Urinary bladder (tissue), 4 donors: ENCODE data around the gene CARD6. TPM values are rescaled to one million over a fixed set of nuclear protein-coding genes. Genes with fewer than 3 reads are reported as not detected.
A peak's percentile ranks its signal among the peaks of the same experiment; 100 is the strongest.
"Not testable (repeated sequence)": the region's sequence is repeated elsewhere in the genome, so short reads cannot be mapped to it uniquely, and the experiment has no call there.

Experiments
- DNase-seq: peaks from one replicate; pipeline ENCODE4 v3.0.0-alpha.2; 2015; ENCODE audit errors: extremely low spot score
- H3K27ac ChIP-seq: one replicate; pipeline ENCODE4 v1.5.1; 2013; ENCODE audit warnings: low read depth, mild to moderate bottlenecking, moderate library complexity
- H3K36me3 ChIP-seq: one replicate; pipeline ENCODE4 v1.6.1; 2013; ENCODE audit warnings: mild to moderate bottlenecking, moderate library complexity; ENCODE audit not compliant: insufficient read depth
- H3K4me1 ChIP-seq: one replicate; pipeline ENCODE4 v1.6.1; 2013; ENCODE audit warnings: mild to moderate bottlenecking, moderate library complexity; ENCODE audit not compliant: insufficient read depth
- H3K4me3 ChIP-seq: one replicate; pipeline ENCODE4 v1.5.1; 2013; ENCODE audit warnings: low read depth, low read length
- WGBS: extraction: QIAGEN DNeasy Blood & Tissue Kit; methylation state at CpG from one replicate; pipeline ENCODE4 v1.1.7; 2013; 5-methylcytosine and 5-hydroxymethylcytosine counted together
- polyA plus RNA-seq: library from polyadenylated mRNA; stranded (reverse); fragments of 200-250 nt; gene quantifications from one replicate; pipeline ENCODE4 v1.2.3, GENCODE V29; 2013
- total RNA-seq: library from RNA; depleted of rRNA; stranded (reverse); fragments of >200 nt; gene quantifications from one replicate; pipeline ENCODE4 v1.2.3, GENCODE V29; 2014
- donor health status: healthy with polysubstance abuse.
- donor health status: healthy.

Gene CARD6
- total and polyA plus RNA-seq, 2 donors: 5.9 to 6.0 TPM

DNA sequence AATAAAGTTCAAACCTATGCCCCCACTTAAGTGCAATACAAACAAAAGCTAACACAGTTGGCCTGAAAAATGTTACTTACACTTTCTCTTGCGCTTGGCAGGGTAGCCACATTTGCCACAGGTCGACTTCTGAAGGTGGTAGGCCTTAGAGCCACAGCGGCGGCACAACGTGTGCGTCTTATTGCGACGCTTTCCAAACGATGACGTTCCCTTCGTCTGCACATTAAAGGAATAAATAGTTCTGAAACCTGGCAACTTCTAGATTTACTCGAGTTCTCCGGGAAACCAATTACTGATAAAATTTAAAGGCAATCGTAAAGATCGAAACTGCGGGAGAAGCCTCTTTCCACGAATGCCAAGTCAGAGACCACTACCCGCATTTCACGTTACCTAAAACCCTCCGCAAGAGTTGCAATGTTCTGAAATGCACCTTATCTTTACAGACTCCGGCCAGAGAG, 6.7 kb upstream of the CARD6 start:
- H3K36me3 ChIP-seq: peaks cover 10% of the 10 kb centered on the region
- H3K27ac ChIP-seq: peak overlapping the region; percentile 96
- H3K4me1 ChIP-seq: no peaks in the 10 kb centered on the region
- peak overlapping the region; percentile 50 for H3K4me3 ChIP-seq
- DNase-seq: no peak
- WGBS: 1% methylated on average over 21 of the region's 21 CpGs

DNA sequence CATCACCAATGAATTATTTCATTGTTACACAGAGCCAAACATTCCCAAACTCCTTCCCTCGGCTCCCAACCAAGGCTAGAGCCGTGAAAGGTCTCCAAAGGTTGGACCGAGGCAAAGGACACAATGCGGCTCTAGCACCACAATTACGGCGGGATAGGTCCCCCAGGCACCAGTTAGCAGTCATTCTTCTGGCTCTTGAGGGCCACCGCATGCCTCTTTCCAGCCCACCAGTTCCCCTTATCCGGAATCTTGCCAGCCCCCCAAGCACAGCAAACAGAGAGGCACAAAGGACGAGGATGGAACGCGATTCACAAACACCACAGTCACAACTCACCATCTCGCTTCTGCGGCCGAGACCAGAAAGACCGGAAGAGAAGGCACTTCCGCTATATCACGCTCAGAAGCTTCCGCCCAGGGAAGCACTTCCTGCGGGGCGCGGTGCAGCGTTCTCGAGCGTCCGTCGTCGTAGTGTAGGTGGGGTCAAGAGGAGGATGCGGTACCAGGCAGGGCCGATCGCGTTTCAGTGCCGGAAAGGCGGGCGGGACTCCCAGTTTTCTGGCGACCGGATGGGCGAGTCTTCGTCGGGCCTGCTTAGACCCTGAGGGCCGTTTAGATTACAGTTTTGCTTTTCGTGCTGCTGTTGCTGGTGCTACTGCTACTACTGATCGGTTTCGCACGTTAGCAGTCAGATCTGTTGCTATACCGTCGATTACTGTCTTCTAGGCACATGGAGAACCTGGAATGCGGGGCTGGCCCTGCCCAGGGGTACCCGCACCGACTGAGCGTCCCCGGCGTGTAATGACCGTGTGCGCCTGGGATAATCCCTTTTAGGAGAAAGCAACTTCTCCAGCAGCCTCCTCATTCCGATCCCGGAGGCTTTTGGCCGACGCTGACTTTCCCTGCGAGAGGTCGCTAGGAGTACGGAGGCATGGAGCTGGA, 6.0 kb upstream of the CARD6 start, which contains the start of gene RPL37:
Gene RPL37, minus strand, starts transcription at position 374 of the 939 bp plus-strand sequence. Its CDS starts 37 bp downstream, at position 337.
- Histone ChIP-seq H3K27ac (peak within 1 kb of the TSS; percentile 96), H3K36me3 (peaks cover 10% of the 10 kb centered on the region), H3K4me1 (no peaks in the 10 kb centered on the region), H3K4me3 (peak within 1 kb of the TSS; percentile 50)
- peak; percentile 94 for DNase-seq
- 1% methylated on average over 61 of the region's 61 CpGs for WGBS

GRCh38 chr5:40838086-40838485, 3.1 kb upstream of the CARD6 start:
- DNase-seq: no peak
- WGBS: 91% methylated on average over 6 of the region's 6 CpGs
- no peaks in the 10 kb centered on the region for H3K4me1 ChIP-seq
- H3K4me3 ChIP-seq: no peak overlapping the region
- H3K36me3 ChIP-seq: no peaks in the 10 kb centered on the region
- H3K27ac ChIP-seq: no peak overlapping the region

DNA sequence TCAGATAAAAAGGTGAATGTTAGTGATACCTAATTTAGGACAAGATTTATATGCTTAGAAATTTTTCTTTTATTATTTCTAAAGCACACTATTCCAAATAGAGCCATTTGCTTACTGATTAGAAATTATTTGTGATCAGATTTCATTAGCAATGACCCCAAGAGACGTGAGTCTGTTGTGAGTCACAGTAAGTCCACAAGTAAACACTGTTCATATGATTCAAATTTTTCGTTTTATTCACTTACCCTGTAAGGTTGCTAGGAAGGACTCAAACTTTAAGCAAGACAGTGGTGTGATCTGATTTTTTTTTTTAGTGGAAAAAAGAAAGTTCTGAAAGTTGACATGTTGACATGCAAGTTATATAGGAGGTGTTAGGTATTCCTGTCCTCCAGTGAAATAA, 1.2 kb downstream of the CARD6 start:
- H3K4me3 ChIP-seq: no peak overlapping the region
- H3K27ac ChIP-seq: no peak overlapping the region
- H3K4me1 ChIP-seq: no peaks in the 10 kb centered on the region
- H3K36me3 ChIP-seq: no peaks in the 10 kb centered on the region
- 33% methylated on average over 2 of the region's 2 CpGs for WGBS
- no peak for DNase-seq

DNA sequence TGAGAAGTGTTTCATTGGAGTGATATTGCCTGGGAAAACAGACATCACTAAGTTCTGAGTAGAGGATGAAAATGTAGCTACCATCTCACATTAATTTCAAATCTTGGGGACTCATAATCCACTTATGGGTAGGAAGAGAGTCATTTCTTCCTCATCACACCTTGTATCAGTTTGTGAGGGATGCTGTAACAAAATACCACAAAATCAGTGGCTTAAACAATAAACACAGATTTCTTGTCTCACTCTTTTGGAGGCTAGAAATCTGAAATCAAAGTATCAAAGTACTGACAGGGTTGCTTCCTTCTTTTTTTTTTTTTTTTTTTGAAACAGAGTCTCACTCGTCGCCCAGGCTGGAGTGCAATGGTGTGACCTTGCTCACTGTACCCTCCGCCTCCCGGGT, 3.4 kb downstream of the CARD6 start:
- WGBS: 92% methylated on average over 4 of the region's 4 CpGs
- H3K27ac ChIP-seq: no peak overlapping the region
- DNase-seq: no peak

DNA sequence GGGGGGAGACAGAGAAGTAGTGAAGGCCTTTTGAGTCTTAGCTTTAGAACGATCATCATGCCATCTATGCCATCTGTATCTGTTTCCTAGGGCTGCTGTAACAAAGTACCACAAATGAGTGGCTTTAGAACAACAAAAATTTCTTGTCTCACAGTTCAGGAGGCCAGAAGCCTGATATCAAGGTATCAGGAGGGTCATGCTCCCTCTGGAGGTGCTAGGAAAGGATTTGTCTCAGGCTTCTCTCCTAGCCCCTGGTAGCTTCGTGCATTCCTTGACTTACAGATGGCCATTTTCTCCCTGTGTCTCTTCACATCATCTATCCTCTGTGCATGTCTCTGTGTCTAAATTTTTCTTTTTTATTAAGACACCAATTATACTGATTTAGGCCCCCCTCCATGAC, 5.2 kb downstream of the CARD6 start:
- no peak overlapping the region for H3K27ac ChIP-seq
- H3K4me1 ChIP-seq: no peaks in the 10 kb centered on the region
- no peak for DNase-seq
- H3K36me3 ChIP-seq: no peaks in the 10 kb centered on the region
- no peak overlapping the region for H3K4me3 ChIP-seq
- 86% methylated on average over 2 of the region's 2 CpGs for WGBS

More for the DNA sequence above, 3.4 kb downstream of the CARD6 start:
- H3K36me3 ChIP-seq: no peaks in the 10 kb centered on the region
- H3K4me1 ChIP-seq: no peaks in the 10 kb centered on the region
- no peak overlapping the region for H3K4me3 ChIP-seq

- DNase-seq: no peak
- WGBS: 88% methylated on average over 1 of the region's 1 CpG
- no peaks in the 10 kb centered on the region for H3K36me3 ChIP-seq
- H3K4me3 ChIP-seq: no peak overlapping the region
- no peak overlapping the region for H3K27ac ChIP-seq
- H3K4me1 ChIP-seq: no peaks in the 10 kb centered on the region
Measured at GRCh38 chr5:40847525-40847924, 6.4 kb downstream of the CARD6 start.

GRCh38 chr5:40853632-40854192, 12.5 kb downstream of the CARD6 start:
- H3K27ac ChIP-seq: no peak overlapping the region
- DNase-seq: no peak
- peaks cover 2% of the 10 kb centered on the region for H3K36me3 ChIP-seq
- no peak overlapping the region for H3K4me3 ChIP-seq
- H3K4me1 ChIP-seq: no peaks in the 10 kb centered on the region
- WGBS: 71% methylated on average over 4 of the region's 4 CpGs

DNA sequence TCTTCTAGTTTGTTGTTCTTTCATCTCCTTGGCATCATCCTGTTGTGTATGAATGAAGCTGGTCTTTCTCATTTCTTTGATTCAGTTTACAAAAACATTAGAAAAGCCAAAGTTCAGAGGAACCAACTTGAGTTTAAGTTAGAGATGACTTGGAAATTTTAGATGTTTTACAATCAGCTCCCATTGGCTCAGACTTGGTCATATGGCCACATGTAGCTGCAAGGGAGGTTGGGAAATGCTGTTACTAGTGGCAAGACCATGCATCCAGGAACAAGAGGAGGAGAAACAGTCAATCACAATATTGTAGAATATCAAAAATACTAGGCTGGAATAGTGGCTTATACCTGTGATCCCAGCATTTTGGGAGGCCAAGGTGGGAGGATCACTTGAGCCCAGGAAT, 19.5 kb downstream of the CARD6 start:
- Histone ChIP-seq H3K27ac (no peak overlapping the region), H3K4me3 (no peak overlapping the region), H3K4me1 (no peaks in the 10 kb centered on the region), H3K36me3 (no peaks in the 10 kb centered on the region)
- DNase-seq: no peak

DNA sequence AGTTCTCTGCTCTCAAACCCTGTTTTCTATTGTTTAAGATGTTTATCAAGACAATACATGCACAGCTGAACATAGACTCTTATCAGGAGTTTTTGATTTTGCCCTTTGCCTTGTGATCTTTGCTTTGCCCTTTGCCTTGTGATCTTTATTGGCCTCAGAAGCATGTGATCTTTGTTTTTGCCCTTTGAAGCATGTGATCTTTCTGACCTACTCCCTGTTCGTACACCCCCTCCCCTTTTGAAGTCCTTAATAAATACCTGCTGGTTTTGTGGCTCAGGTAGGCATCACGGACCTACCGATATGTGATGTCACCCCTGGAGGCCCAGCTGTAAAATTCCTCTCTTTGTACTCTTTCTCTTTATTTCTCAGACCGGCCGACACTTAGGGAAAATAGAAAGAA, 23.8 kb downstream of the CARD6 start:
- 90% methylated on average over 5 of the region's 5 CpGs for WGBS

GRCh38 chr5:40866844-40867243, 25.7 kb downstream of the CARD6 start:
- DNase-seq: no peak
- Histone ChIP-seq H3K27ac (no peak overlapping the region), H3K4me3 (no peak overlapping the region), H3K4me1 (peaks cover 2% of the 10 kb centered on the region), H3K36me3 (no peaks in the 10 kb centered on the region)
- 72% methylated on average over 5 of the region's 5 CpGs for WGBS

More for the DNA sequence above, 23.8 kb downstream of the CARD6 start:
- not testable (repeated sequence) for DNase-seq, H3K27ac ChIP-seq, H3K4me1 ChIP-seq, H3K36me3 ChIP-seq, H3K4me3 ChIP-seq

- Histone ChIP-seq H3K4me1 (peaks cover 2% of the 10 kb centered on the region), H3K4me3 (no peak overlapping the region), H3K36me3 (no peaks in the 10 kb centered on the region), H3K27ac (no peak overlapping the region)
- 90% methylated on average over 1 of the region's 1 CpG for WGBS
- no peak for DNase-seq
Measured at GRCh38 chr5:40869384-40869783, 28.2 kb downstream of the CARD6 start.

- 69% methylated on average over 4 of the region's 4 CpGs for WGBS
- no peaks in the 10 kb centered on the region for H3K36me3 ChIP-seq
- H3K27ac ChIP-seq: no peak overlapping the region
- H3K4me1 ChIP-seq: peaks cover 2% of the 10 kb centered on the region
- DNase-seq: no peak
- no peak overlapping the region for H3K4me3 ChIP-seq
Measured at GRCh38 chr5:40871177-40871576, 30.0 kb downstream of the CARD6 start.

DNA sequence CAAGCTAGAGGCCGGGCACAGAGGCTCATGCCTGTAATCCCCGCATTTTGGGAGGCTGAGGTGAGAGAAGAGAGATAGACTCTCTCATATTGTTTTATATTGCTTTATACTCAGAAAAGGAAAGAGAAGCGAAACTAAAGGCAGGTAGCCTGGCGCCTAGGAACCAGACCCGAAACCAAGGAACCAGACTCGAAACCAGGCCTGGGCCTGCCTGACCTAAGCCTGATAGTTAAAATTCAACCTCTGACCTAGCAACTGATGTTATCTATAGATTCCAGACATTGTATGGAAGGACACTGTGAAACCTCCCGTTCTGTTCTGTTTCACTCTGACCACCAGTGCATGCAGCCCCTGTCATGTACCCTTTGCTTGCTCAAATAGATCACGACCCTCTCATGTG, 31.1 kb downstream of the CARD6 start:
- H3K36me3 ChIP-seq, H3K4me1 ChIP-seq, DNase-seq, H3K27ac ChIP-seq, H3K4me3 ChIP-seq: not testable (repeated sequence)
- 92% methylated on average over 8 of the region's 8 CpGs for WGBS
